Testis (tissue), 2 donors: ENCODE measurements around the gene NID1.

Experiments
- POLR2A ChIP-seq: fragments of 450-650 bp; IDR thresholded peaks from one replicate; pipeline ENCODE4 v1.6.1; 2017; ENCODE audit warnings: antibody characterized with exemption, mild to moderate bottlenecking, moderate library complexity
- TF ChIP-seq, protein P1 (sequence below), 3 experiments: fragments of 450-650 bp in 2 of 3; fragments of 200-600 bp in 1 of 3; sonication (generic) in 1 of 3; IDR thresholded peaks; one replicate each; pipeline ENCODE4 v1.5.1; 2016 to 2019; ENCODE audit warnings: antibody characterized with exemption in 3 of 3, mild to moderate bottlenecking in 2 of 3, moderate library complexity in 1 of 3

DNA sequence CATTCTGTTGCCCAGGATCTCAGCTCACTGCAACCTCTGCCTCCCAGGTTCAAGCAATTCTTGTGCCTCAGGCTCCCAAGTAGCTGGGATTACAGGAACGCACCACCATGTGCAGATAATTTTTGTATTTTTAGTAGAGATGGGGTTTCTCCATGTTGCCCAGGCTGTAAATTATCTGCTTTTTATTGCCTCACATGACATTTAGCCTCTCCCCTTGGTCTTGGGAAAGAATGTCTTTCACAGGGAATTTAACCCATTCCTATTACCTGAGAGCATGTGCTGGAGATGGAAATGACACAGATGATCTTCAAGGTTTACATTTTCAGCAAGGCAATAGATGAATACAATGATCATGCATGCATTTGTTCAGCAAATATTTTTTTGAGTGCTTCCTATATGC is 75.8 kb downstream of the NID1 start:
- TF ChIP-seq, protein P1, sequence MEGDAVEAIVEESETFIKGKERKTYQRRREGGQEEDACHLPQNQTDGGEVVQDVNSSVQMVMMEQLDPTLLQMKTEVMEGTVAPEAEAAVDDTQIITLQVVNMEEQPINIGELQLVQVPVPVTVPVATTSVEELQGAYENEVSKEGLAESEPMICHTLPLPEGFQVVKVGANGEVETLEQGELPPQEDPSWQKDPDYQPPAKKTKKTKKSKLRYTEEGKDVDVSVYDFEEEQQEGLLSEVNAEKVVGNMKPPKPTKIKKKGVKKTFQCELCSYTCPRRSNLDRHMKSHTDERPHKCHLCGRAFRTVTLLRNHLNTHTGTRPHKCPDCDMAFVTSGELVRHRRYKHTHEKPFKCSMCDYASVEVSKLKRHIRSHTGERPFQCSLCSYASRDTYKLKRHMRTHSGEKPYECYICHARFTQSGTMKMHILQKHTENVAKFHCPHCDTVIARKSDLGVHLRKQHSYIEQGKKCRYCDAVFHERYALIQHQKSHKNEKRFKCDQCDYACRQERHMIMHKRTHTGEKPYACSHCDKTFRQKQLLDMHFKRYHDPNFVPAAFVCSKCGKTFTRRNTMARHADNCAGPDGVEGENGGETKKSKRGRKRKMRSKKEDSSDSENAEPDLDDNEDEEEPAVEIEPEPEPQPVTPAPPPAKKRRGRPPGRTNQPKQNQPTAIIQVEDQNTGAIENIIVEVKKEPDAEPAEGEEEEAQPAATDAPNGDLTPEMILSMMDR (IDR thresholded peaks at IDR 0.05): no peak
- TF ChIP-seq POLR2A: no peak
